ENCODE data around the gene TMEM116.

GRCh38 chr12:112005419-112006395 is 7.3 kb downstream of the TMEM116 start:
- TF ChIP-seq POLR2A (IDR thresholded peaks at IDR 0.05): no peak
- TF ChIP-seq, protein P1, sequence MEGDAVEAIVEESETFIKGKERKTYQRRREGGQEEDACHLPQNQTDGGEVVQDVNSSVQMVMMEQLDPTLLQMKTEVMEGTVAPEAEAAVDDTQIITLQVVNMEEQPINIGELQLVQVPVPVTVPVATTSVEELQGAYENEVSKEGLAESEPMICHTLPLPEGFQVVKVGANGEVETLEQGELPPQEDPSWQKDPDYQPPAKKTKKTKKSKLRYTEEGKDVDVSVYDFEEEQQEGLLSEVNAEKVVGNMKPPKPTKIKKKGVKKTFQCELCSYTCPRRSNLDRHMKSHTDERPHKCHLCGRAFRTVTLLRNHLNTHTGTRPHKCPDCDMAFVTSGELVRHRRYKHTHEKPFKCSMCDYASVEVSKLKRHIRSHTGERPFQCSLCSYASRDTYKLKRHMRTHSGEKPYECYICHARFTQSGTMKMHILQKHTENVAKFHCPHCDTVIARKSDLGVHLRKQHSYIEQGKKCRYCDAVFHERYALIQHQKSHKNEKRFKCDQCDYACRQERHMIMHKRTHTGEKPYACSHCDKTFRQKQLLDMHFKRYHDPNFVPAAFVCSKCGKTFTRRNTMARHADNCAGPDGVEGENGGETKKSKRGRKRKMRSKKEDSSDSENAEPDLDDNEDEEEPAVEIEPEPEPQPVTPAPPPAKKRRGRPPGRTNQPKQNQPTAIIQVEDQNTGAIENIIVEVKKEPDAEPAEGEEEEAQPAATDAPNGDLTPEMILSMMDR (IDR thresholded peaks at IDR 0.05): no peak

Measured in right lobe of liver (tissue), 4 donors.